Colonic mucosa (tissue), 4 donors: ENCODE measurements around the gene ITM2C. TPM values are rescaled to one million over a fixed set of nuclear protein-coding genes. Genes with fewer than 3 reads are reported as not detected.

Source experiments
- DNase-seq: peaks from one replicate; pipeline ENCODE4 v3.0.0-alpha.2; 2020
- H3K27ac ChIP-seq: fragments of 200-600 bp; one replicate; pipeline ENCODE4 v1.8.0; 2021
- H3K27me3 ChIP-seq: fragments of 200-600 bp; one replicate; pipeline ENCODE4 v1.8.0; 2021
- H3K36me3 ChIP-seq: fragments of 200-600 bp; one replicate; pipeline ENCODE4 v1.8.0; 2021
- H3K4me1 ChIP-seq: fragments of 200-600 bp; one replicate; pipeline ENCODE4 v1.8.0; 2021; ENCODE audit warnings: mild to moderate bottlenecking
- H3K4me3 ChIP-seq: fragments of 200-600 bp; one replicate; pipeline ENCODE4 v1.8.0; 2021
- H3K9ac ChIP-seq, 2 donors: one replicate each; pipeline ENCODE4 v1.7.0; 2013; ENCODE audit warnings: control low read depth in 2 of 2, low read depth in 2 of 2, low read length in 2 of 2
- H3K9me3 ChIP-seq: fragments of 200-600 bp; one replicate; pipeline ENCODE4 v1.8.0; 2021
- CTCF ChIP-seq: fragments of 200-600 bp; IDR thresholded peaks from one replicate; pipeline ENCODE4 v1.8.0; 2022; ENCODE audit warnings: antibody characterized with exemption, mild to moderate bottlenecking
- intact Hi-C: fragments of 100-400 bp; cut with DNase I; formaldehyde crosslinking; loops from one replicate; pipeline ENCODE4 v1.14.1; 2022
- total RNA-seq, 2 donors: library from RNA; stranded (reverse); fragmentation: NEBNext Ultra II Directional in 1 of 2; extraction: Animal tissue kit (Norgen Biotek cat#: 25700) in 1 of 2; gene quantifications; one replicate each; pipeline ENCODE4 v1.2.1, GENCODE V29; 2021
- donor health status: healthy.
- donor health status: DM: no; HTN: no; CAD: no.
- donor health status: DM: no; HTN: no; CAD: no.

Gene ITM2C
- total RNA-seq, 2 donors from 2014 or later = 1,192 to 1,707 TPM

- intact Hi-C loops = no loop called here
- Histone ChIP-seq H3K4me1 (no peaks in the 10 kb centered on the region), H3K36me3 (no peaks in the 10 kb centered on the region), H3K4me3 (no peak overlapping the region), H3K27me3 (no peaks in the 10 kb centered on the region), H3K27ac (no peak overlapping the region), H3K9me3 (no peaks in the 10 kb centered on the region), H3K9ac (no peak overlapping the region)
- DNase-seq = no peak
- no peak for TF ChIP-seq CTCF
Measured at GRCh38 chr2:230885463-230886130, 20.9 kb downstream of the ITM2C start.

GRCh38 chr2:230886206-230886605, 21.5 kb downstream of the ITM2C start:
- Histone ChIP-seq H3K36me3 (no peaks in the 10 kb centered on the region), H3K9ac (no peak overlapping the region), H3K27ac (no peak overlapping the region), H3K4me1 (no peaks in the 10 kb centered on the region), H3K27me3 (no peaks in the 10 kb centered on the region), H3K4me3 (no peak overlapping the region), H3K9me3 (no peaks in the 10 kb centered on the region)
- DNase-seq = no peak
- intact Hi-C loops = no loop called here
- TF ChIP-seq CTCF = no peak

GRCh38 chr2:230886671-230887071, 21.9 kb downstream of the ITM2C start:
- H3K27me3 ChIP-seq = no peaks in the 10 kb centered on the region
- H3K4me3 ChIP-seq = no peak overlapping the region
- no peaks in the 10 kb centered on the region for H3K36me3 ChIP-seq
- no peaks in the 10 kb centered on the region for H3K9me3 ChIP-seq
- H3K9ac ChIP-seq = no peak overlapping the region
- no peak for DNase-seq
- TF ChIP-seq CTCF = no peak
- intact Hi-C loops = no loop called here
- no peak overlapping the region for H3K27ac ChIP-seq
- H3K4me1 ChIP-seq = no peaks in the 10 kb centered on the region

GRCh38 chr2:230887342-230887741, 22.6 kb downstream of the ITM2C start:
- Histone ChIP-seq H3K27ac (no peak overlapping the region), H3K4me3 (no peak overlapping the region), H3K27me3 (no peaks in the 10 kb centered on the region), H3K9ac (no peak overlapping the region), H3K9me3 (no peaks in the 10 kb centered on the region), H3K36me3 (no peaks in the 10 kb centered on the region), H3K4me1 (no peaks in the 10 kb centered on the region)
- no peak for TF ChIP-seq CTCF
- intact Hi-C loops = no loop called here
- no peak for DNase-seq

- Histone ChIP-seq H3K27ac (no peak overlapping the region), H3K9me3 (no peaks in the 10 kb centered on the region), H3K27me3 (no peaks in the 10 kb centered on the region), H3K36me3 (no peaks in the 10 kb centered on the region), H3K9ac (no peak overlapping the region), H3K4me1 (no peaks in the 10 kb centered on the region), H3K4me3 (no peak overlapping the region)
- intact Hi-C loops = no loop called here
- no peak for TF ChIP-seq CTCF
- no peak for DNase-seq
Measured at GRCh38 chr2:230888824-230889400, 24.2 kb downstream of the ITM2C start.
